Esophagus squamous epithelium (tissue), 5 donors: ENCODE measurements around the gene PARP15. TPM values are rescaled to one million over a fixed set of nuclear protein-coding genes. Genes with fewer than 3 reads are reported as not detected.

Experiments used
- DNase-seq: peaks from one replicate; lab custom pipeline; 2025; lab: John Stamatoyannopoulos, UW
- H3K27ac ChIP-seq, 4 donors: fragments of 200-600 bp; sonication (generic); one replicate each; pipeline ENCODE4 v1.5.1; 2016 to 2019; ENCODE audit warnings: mild to moderate bottlenecking in 1 of 4
- H3K27me3 ChIP-seq, 4 donors: fragments of 200-600 bp; sonication (generic); 1 replicate in 3 of 4; 2 replicates in 1 of 4; pipeline versions ENCODE4 v1.5.1 to v1.6.0; 2017 to 2021; ENCODE audit warnings: antibody characterized with exemption in 1 of 4
- H3K36me3 ChIP-seq, 3 donors: fragments of 200-600 bp; sonication (generic); one replicate each; pipeline ENCODE4 v1.5.1; 2016 to 2019
- H3K4me1 ChIP-seq, 3 donors: fragments of 200-600 bp; sonication (generic); one replicate each; pipeline ENCODE4 v1.5.1; 2017 to 2019
- H3K4me3 ChIP-seq, 4 donors: fragments of 200-600 bp; sonication (generic); 1 replicate in 3 of 4; 2 replicates in 1 of 4; pipeline ENCODE4 v1.5.1; 2016 to 2019; ENCODE audit warnings: mild to moderate bottlenecking in 2 of 4, moderate library complexity in 1 of 4
- H3K9me3 ChIP-seq, 3 donors: fragments of 200-600 bp; sonication (generic); one replicate each; pipeline ENCODE4 v1.5.1; 2016 to 2019
- POLR2A ChIP-seq, 4 donors: fragments of 450-650 bp; IDR thresholded peaks; one replicate each; pipeline ENCODE4 v1.6.1; 2017; ENCODE audit warnings: antibody characterized with exemption in 4 of 4, mild to moderate bottlenecking in 4 of 4, moderate library complexity in 3 of 4
- WGBS, 2 donors: methylation state at CpG; one replicate each; pipeline ENCODE4 v1.1.5; 2018; 5-methylcytosine and 5-hydroxymethylcytosine counted together
- intact Hi-C: fragments of 100-400 bp; cut with DNase I; formaldehyde crosslinking; loops from one replicate; pipeline ENCODE4 v1.15.0; 2022
- total RNA-seq, 4 donors: library from RNA; depleted of rRNA; stranded (reverse); fragments of >200 nt; gene quantifications; one replicate each; pipeline ENCODE4 v1.1.0, GENCODE V29; 2016
- TF ChIP-seq, protein P1 (sequence below), 6 experiments: fragments of 450-650 bp in 4 of 6; fragments of 200-600 bp in 2 of 6; sonication (generic) in 2 of 6; IDR thresholded peaks; one replicate each; pipeline ENCODE4 v1.5.1; 2016 to 2019; ENCODE audit warnings: antibody characterized with exemption in 6 of 6, mild to moderate bottlenecking in 4 of 6, moderate library complexity in 4 of 6
- donor health status: DM: yes; HTN: yes; CAD: no.

The PARP15 gene
- total RNA-seq, 4 donors from 2014 or later: 0.08 to 2.3 (median 0.42) TPM

DNA sequence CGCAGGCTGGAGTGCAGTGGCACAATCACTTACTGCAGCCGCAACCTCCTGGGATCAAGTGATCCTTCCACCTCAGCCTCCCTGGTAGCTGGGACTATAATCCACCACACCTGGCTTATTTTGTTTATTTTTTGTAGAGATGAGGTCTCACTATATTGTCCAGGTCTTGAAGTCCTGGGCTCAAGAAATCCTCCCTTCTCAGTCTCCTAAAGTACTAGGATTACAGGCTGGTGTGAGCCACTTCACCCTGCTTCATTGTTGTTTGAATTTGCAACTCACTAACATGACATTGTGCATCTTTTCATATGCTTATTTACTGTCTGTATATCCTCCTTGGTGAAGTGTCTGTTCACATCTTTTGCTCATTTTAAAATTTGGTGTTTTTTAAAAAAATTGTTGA is 10.1 kb downstream of the PARP15 start:
- no peak for DNase-seq
- no peak overlapping the region for H3K27ac ChIP-seq
- H3K4me1 ChIP-seq: no peaks in the 10 kb centered on the region
- no peak overlapping the region for H3K4me3 ChIP-seq
- intact Hi-C loops: no loop called here
- H3K9me3 ChIP-seq: peaks cover 0 to 7% (median under 1%) of the 10 kb centered on the region in 3 donors
- H3K36me3 ChIP-seq: no peaks in the 10 kb centered on the region
- no peaks in the 10 kb centered on the region for H3K27me3 ChIP-seq
- TF ChIP-seq, protein P1, sequence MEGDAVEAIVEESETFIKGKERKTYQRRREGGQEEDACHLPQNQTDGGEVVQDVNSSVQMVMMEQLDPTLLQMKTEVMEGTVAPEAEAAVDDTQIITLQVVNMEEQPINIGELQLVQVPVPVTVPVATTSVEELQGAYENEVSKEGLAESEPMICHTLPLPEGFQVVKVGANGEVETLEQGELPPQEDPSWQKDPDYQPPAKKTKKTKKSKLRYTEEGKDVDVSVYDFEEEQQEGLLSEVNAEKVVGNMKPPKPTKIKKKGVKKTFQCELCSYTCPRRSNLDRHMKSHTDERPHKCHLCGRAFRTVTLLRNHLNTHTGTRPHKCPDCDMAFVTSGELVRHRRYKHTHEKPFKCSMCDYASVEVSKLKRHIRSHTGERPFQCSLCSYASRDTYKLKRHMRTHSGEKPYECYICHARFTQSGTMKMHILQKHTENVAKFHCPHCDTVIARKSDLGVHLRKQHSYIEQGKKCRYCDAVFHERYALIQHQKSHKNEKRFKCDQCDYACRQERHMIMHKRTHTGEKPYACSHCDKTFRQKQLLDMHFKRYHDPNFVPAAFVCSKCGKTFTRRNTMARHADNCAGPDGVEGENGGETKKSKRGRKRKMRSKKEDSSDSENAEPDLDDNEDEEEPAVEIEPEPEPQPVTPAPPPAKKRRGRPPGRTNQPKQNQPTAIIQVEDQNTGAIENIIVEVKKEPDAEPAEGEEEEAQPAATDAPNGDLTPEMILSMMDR (IDR thresholded peaks at IDR 0.05): no peak
- no peak for TF ChIP-seq POLR2A (IDR thresholded peaks at IDR 0.05)
- 94 to 100% methylated on average over 1 to 2 of the region's 2 CpGs for whole genome bisulfite sequencing, 2 donors

DNA sequence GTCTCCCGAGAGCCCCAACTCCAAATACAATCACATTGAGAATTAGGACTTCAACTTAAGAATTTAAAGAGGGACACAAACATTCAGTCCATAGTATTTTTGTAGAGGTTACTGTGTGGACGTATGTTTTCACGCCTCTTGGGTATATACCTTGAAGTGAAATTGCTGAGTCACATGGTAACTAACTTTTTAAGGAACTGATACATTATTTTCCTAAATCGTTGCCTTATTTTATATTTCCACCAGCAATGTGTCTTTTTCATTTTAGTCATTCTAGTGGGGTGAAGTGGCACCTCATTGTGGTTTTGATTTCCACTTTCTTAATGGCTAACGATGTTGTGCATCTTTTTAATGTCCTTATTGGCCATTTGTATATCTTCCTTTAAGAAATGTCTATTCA is 11.8 kb downstream of the PARP15 start:
- Histone ChIP-seq H3K4me3 (no peak overlapping the region), H3K27me3 (no peaks in the 10 kb centered on the region), H3K4me1 (no peaks in the 10 kb centered on the region), H3K36me3 (no peaks in the 10 kb centered on the region), H3K27ac (no peak overlapping the region), H3K9me3 (no peaks in the 10 kb centered on the region)
- no peak for DNase-seq
- TF ChIP-seq POLR2A (IDR thresholded peaks at IDR 0.05): no peak
- TF ChIP-seq, protein P1 (IDR thresholded peaks at IDR 0.05): no peak
- WGBS, 2 donors: 56 to 57% methylated on average over 5 of the region's 5 CpGs
- intact Hi-C loops: no loop called here

DNA sequence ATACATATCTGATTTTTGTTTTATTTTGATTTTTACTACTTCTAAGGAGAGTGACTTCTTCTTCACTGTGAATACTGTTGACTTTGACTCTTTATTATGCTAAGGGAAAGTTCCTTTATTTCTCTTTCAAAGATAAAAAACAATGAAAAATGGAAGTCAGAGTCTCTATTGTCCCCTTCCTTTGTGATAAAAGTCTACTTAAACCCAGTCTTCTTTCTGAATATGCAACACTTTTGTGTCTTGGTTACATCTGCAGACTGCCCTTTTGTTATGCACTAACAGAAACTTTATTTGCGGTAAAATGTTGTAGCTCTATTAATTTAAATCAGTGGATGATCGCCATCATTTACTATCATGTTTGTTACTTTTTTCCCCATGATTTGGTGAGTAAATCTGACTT is 13.2 kb downstream of the PARP15 start:
- H3K4me1 ChIP-seq: no peaks in the 10 kb centered on the region
- no peaks in the 10 kb centered on the region for H3K27me3 ChIP-seq
- H3K27ac ChIP-seq: no peak overlapping the region
- intact Hi-C loops: no loop called here
- H3K4me3 ChIP-seq: no peak overlapping the region
- DNase-seq: no peak
- 89 to 96% methylated on average over 2 of the region's 2 CpGs for WGBS, 2 donors
- TF ChIP-seq POLR2A (IDR thresholded peaks at IDR 0.05): no peak
- TF ChIP-seq, protein P1 (IDR thresholded peaks at IDR 0.05): no peak
- H3K36me3 ChIP-seq: no peaks in the 10 kb centered on the region
- H3K9me3 ChIP-seq: no peaks in the 10 kb centered on the region

DNA sequence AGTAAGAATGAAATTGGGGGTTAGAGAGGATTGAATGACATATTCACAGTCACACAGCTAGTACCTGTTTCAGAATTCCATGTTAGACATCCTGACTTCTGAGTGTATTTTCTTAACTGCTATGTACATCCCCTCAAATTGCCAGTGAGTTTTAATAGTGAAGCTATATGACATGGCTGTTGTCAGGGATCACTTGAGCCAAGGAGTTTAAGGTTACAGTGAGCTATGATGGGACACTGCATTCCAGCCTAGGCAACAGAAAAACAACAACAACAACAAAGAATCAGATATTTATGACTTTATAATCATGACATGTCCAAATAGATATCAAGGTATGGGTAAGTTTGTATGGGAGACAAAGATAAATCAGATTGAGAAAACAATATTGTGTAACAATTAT is 16.6 kb downstream of the PARP15 start:
- Histone ChIP-seq H3K27me3 (no peaks in the 10 kb centered on the region), H3K27ac (no peak overlapping the region), H3K9me3 (no peaks in the 10 kb centered on the region), H3K36me3 (no peaks in the 10 kb centered on the region), H3K4me3 (no peak overlapping the region), H3K4me1 (no peaks in the 10 kb centered on the region)
- TF ChIP-seq, protein P1 (IDR thresholded peaks at IDR 0.05): no peak
- TF ChIP-seq POLR2A (IDR thresholded peaks at IDR 0.05): no peak
- no peak for DNase-seq
- intact Hi-C loops: no loop called here

DNA sequence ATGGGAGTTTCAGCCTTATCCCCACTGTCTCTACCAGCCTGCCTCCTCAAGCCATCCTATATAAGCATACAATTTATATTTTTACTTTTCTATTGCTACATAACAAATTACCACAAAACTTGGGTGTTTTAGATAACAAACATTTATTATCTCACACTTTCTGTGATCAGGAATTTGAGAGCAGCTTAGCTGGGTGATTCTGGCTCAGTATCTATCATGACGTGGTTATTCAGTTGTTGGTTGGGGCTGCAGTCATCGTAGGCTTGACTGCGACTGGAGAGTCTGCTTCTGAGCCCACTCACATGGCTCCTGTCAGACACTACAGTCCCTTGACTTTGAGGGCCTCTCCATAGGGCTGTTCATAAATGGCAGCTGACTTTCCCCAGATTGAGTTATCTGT is 20.7 kb downstream of the PARP15 start:
- 89 to 92% methylated on average over 3 of the region's 3 CpGs for WGBS, 2 donors
- intact Hi-C loops: no loop called here
- H3K27me3 ChIP-seq: no peaks in the 10 kb centered on the region
- no peak overlapping the region for H3K27ac ChIP-seq
- no peaks in the 10 kb centered on the region for H3K9me3 ChIP-seq
- no peak for DNase-seq
- no peaks in the 10 kb centered on the region for H3K36me3 ChIP-seq
- no peak for TF ChIP-seq POLR2A (IDR thresholded peaks at IDR 0.05)
- TF ChIP-seq, protein P1 (IDR thresholded peaks at IDR 0.05): no peak
- H3K4me1 ChIP-seq: no peaks in the 10 kb centered on the region
- no peak overlapping the region for H3K4me3 ChIP-seq
